Measurements from ENCODE around the gene GRIFIN. TPM values are rescaled to one million over a fixed set of nuclear protein-coding genes. Genes with fewer than 3 reads are reported as not detected.
"Not testable (repeated sequence)": the region's sequence is repeated elsewhere in the genome, so short reads cannot be mapped to it uniquely, and the experiment has no call there.

The GRIFIN gene
- total RNA-seq, 1 donor from 2014 or later = not detected

GRCh38 chr7:2468227-2468626 lies 8.0 kb downstream of the GRIFIN start:
- Mint-ChIP-seq H3K27ac (no peak overlapping the region), H3K27me3 (ENCODE audit: low read depth) (peaks cover 14% of the 10 kb centered on the region), H3K4me3 (ENCODE audit: low read depth) (no peak overlapping the region), H3K4me1 (ENCODE audit: low read depth) (no peaks in the 10 kb centered on the region), H3K9me3 (no peaks in the 10 kb centered on the region), H3K36me3 (ENCODE audit: low read depth) (no peaks in the 10 kb centered on the region)
- intact Hi-C loops (cut with micrococcal nuclease) = no loop called here
- no peak for DNase-seq (ENCODE audit: low spot score)

GRCh38 chr7:2466675-2467074 lies 9.5 kb downstream of the GRIFIN start:
- H3K27me3 Mint-ChIP-seq (ENCODE audit: low read depth) = peaks cover 14% of the 10 kb centered on the region
- intact Hi-C loops (cut with micrococcal nuclease) = no loop called here
- no peaks in the 10 kb centered on the region for H3K4me1 Mint-ChIP-seq (ENCODE audit: low read depth)
- no peak for DNase-seq (ENCODE audit: low spot score)
- no peak overlapping the region for H3K27ac Mint-ChIP-seq
- H3K4me3 Mint-ChIP-seq (ENCODE audit: low read depth) = no peak overlapping the region
- H3K9me3 Mint-ChIP-seq = no peaks in the 10 kb centered on the region
- H3K36me3 Mint-ChIP-seq (ENCODE audit: low read depth) = no peaks in the 10 kb centered on the region

DNA sequence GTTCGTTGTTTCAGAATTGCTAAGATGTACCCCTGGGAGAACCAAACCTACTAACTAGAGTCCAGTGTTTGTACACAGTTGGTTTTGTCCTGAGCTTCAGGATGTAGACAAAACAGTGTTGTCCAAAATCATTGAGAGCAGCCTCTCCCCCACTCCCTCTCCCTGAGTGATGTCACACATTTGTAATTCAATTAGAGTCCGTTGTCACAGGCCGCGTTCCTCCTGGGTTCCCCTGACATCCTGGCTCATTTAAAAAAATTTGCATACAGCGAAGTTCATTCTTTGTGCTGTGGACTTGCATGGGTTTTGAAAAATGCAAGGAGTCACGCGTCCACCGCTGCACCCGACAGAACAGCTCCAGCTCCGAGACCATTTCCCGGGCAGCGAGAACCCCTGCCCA lies 10.3 kb downstream of the GRIFIN start:
- H3K9me3 Mint-ChIP-seq = no peaks in the 10 kb centered on the region
- no peak overlapping the region for H3K27ac Mint-ChIP-seq
- peaks cover 14% of the 10 kb centered on the region for H3K27me3 Mint-ChIP-seq (ENCODE audit: low read depth)
- DNase-seq (ENCODE audit: low spot score) = no peak
- intact Hi-C loops (cut with micrococcal nuclease) = no loop called here
- H3K4me3 Mint-ChIP-seq (ENCODE audit: low read depth) = no peak overlapping the region
- no peaks in the 10 kb centered on the region for H3K36me3 Mint-ChIP-seq (ENCODE audit: low read depth)
- H3K4me1 Mint-ChIP-seq (ENCODE audit: low read depth) = no peaks in the 10 kb centered on the region

DNA sequence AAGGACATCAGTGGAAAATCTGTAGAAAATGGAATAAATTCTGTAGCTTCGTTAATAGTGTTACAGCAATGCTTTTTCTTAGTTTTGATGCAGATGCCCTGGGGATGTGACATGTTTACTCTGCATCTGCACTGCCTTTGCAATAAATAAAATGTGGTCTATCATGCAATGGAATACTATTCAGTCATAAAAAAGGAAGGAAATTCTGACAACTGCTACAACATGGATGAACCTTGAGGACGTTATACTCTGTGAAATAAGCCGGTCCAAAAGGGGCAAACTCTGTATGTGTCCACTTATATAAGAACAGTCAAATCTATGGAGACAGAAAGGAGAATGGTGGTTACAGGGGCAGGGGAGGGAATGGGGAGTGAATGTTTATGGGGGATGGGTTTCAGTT lies 13.5 kb downstream of the GRIFIN start:
- peaks cover 6% of the 10 kb centered on the region for H3K4me1 Mint-ChIP-seq (ENCODE audit: low read depth)
- H3K4me3 Mint-ChIP-seq (ENCODE audit: low read depth) = no peak overlapping the region
- no peaks in the 10 kb centered on the region for H3K9me3 Mint-ChIP-seq
- H3K27me3 Mint-ChIP-seq (ENCODE audit: low read depth) = peaks cover 3% of the 10 kb centered on the region
- H3K36me3 Mint-ChIP-seq (ENCODE audit: low read depth) = no peaks in the 10 kb centered on the region
- DNase-seq (ENCODE audit: low spot score) = no peak
- intact Hi-C loops (cut with micrococcal nuclease) = no loop called here
- no peak overlapping the region for H3K27ac Mint-ChIP-seq

DNA sequence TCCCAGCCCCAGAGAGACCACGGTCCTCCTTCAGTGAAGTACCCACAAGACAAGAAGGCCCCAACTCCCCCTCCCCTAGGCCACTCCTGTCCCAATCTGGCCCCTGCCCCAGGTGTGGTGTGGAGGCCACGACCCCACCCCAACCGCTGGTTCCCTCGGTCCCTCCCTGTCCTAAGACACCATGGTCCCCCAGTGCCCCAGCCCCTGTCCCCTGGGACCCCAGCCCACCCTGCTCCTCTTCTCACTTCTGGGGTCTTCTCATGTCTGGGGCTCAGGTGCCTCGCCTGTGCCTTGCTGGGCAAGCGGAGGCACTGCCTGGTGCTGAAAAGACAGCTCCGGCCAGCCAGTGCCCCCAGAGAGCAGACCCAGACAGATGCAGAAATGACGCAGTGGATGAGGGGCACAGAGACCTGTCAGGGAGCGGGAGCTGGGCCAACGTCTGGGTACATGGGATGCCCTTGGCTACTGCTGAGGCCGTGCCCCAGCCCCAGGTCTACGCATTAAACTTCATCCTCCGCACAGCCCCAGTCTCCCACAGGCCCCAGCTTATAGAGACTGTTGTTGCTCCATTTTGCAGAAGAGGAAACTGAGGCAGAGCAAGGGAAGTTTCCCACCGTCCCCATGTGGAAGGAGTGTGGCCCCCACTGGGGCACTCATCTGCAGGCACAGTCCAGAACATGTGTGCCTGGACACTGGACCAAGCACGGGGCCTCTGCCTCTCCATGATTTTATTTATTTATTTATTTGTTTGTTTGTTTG lies 14.8 kb downstream of the GRIFIN start:
- Mint-ChIP-seq H3K9me3 (no peaks in the 10 kb centered on the region), H3K27ac (no peak overlapping the region), H3K27me3 (ENCODE audit: low read depth) (peaks cover 4% of the 10 kb centered on the region), H3K4me3 (ENCODE audit: low read depth) (no peak overlapping the region), H3K4me1 (ENCODE audit: low read depth) (peaks cover 9% of the 10 kb centered on the region), H3K36me3 (ENCODE audit: low read depth) (no peaks in the 10 kb centered on the region)
- no peak for DNase-seq (ENCODE audit: low spot score)
- intact Hi-C loops (cut with micrococcal nuclease) = no loop called here

DNA sequence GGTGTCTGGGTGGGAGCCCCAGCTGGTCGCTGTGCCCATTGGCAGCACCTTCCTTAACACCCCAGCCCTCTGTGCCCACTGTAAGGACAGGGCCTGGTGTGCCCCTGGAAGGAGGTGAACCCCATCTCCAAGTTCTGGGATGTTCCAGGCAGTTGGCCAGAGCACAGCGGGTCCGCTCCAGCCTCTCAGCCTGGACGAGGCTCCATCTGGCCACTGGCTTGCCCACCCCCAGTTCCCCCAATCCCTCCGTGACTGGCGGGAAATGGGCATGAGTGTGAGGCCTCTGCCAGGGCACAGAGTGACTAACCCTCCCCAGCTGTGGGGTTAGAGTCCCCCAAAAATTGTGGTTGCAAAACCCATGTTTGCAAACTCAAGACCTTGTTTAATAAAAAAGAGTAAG lies 15.6 kb downstream of the GRIFIN start:
- Mint-ChIP-seq H3K27me3 (ENCODE audit: low read depth) (peaks cover 8% of the 10 kb centered on the region), H3K36me3 (ENCODE audit: low read depth) (no peaks in the 10 kb centered on the region), H3K4me3 (ENCODE audit: low read depth) (no peak overlapping the region), H3K9me3 (no peaks in the 10 kb centered on the region), H3K4me1 (ENCODE audit: low read depth) (peaks cover 9% of the 10 kb centered on the region), H3K27ac (no peak overlapping the region)
- DNase-seq (ENCODE audit: low spot score) = no peak
- intact Hi-C loops (cut with micrococcal nuclease) = no loop called here

DNA sequence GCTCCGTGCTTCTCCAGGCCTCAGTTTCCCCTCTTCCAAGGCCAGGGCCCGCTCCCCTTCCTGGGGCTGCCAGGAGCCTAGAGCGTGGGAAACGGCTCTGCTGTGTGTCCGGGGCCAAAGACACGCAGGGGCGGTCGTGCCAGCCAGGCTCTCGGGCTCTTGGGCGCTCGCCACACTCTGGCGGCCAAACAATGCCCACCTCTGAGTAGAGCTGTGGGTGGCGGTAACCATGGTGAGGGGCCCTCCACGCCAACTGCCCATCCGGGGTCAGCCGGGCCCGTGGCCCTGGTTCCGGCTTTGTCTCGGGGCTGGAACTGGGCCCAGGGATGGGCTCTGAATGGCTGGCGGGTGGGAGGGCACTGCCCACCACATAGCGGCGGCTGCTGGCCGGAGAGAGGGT lies 16.0 kb downstream of the GRIFIN start:
- intact Hi-C loops (cut with micrococcal nuclease) = no loop called here
- H3K4me1 Mint-ChIP-seq (ENCODE audit: low read depth) = peaks cover 9% of the 10 kb centered on the region
- no peaks in the 10 kb centered on the region for H3K9me3 Mint-ChIP-seq
- no peak overlapping the region for H3K27ac Mint-ChIP-seq
- no peak for DNase-seq (ENCODE audit: low spot score)
- no peaks in the 10 kb centered on the region for H3K36me3 Mint-ChIP-seq (ENCODE audit: low read depth)
- no peak overlapping the region for H3K4me3 Mint-ChIP-seq (ENCODE audit: low read depth)
- H3K27me3 Mint-ChIP-seq (ENCODE audit: low read depth) = peaks cover 8% of the 10 kb centered on the region

GRCh38 chr7:2459674-2460073 lies 16.5 kb downstream of the GRIFIN start:
- no peak for DNase-seq (ENCODE audit: low spot score)
- peaks cover 9% of the 10 kb centered on the region for H3K4me1 Mint-ChIP-seq (ENCODE audit: low read depth)
- H3K27ac Mint-ChIP-seq = no peak overlapping the region
- no peaks in the 10 kb centered on the region for H3K36me3 Mint-ChIP-seq (ENCODE audit: low read depth)
- intact Hi-C loops (cut with micrococcal nuclease) = loop anchor here (10.0 kb wide), 1 partner anchor 225 kb away; the partner anchor contains the start of gene AMZ1
- H3K9me3 Mint-ChIP-seq = no peaks in the 10 kb centered on the region
- peaks cover 8% of the 10 kb centered on the region for H3K27me3 Mint-ChIP-seq (ENCODE audit: low read depth)
- no peak overlapping the region for H3K4me3 Mint-ChIP-seq (ENCODE audit: low read depth)

DNA sequence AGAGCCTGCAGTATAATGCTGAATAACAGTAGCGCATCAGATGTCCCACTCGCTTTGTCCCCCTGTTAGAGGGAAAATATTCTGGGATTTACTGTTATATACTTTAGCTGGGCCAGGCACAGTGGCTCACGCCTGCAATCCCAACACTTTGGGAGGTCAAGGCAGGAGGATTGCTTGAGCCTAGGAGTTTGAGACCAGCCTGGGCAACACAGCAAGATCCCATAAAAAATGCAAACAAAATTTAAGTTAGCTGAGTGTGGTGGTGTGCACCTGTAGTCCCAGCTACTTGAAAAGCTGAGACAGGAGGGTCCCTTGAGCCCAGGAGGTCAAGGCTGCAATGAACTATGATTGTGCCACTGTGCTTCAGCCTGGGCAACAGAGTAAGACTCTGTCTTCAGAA lies 22.3 kb downstream of the GRIFIN start:
- not testable (repeated sequence) for H3K4me3 Mint-ChIP-seq (ENCODE audit: low read depth); DNase-seq (ENCODE audit: low spot score); H3K9me3 Mint-ChIP-seq; H3K27ac Mint-ChIP-seq; H3K36me3 Mint-ChIP-seq (ENCODE audit: low read depth)
- H3K4me1 Mint-ChIP-seq (ENCODE audit: low read depth) = peaks cover 12% of the 10 kb centered on the region
- peaks cover 11% of the 10 kb centered on the region for H3K27me3 Mint-ChIP-seq (ENCODE audit: low read depth)
- intact Hi-C loops (cut with micrococcal nuclease) = loop anchor here (5.0 to 10.0 kb wide), 2 partner anchors 47 to 231 kb away; partner anchors contain the start of gene AMZ1

DNA sequence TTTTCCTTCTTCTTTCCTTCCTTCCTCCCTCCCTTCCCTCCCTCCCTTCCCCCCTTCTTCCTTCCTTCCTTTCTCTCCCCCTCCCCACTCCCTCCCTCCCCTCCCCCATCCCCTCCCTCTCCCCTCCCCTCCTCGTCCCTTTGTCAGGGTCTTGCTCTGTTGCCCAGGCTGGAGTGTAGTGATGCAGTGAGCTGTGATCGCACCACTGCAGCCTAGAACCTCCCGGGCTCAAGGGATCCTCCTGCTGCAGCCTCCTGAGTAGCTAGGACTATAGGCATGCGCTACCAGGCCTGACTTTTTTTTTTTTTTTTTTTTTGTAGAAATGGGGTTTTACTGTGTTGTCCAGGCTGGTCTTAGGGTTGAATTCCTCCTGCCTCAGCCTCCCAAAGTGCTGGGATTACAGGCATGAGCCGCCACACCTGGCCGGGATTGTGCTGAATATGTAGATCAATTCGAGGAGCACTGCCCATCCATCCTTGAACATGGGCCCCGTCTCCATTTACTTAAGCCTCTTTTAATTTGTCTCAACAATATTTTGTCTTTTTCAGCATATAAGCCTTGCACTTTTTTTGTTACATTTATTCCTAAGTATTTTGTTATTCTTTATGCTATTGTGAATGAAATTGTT lies 23.4 kb downstream of the GRIFIN start:
- Mint-ChIP-seq H3K36me3 (ENCODE audit: low read depth) (no peaks in the 10 kb centered on the region), H3K27me3 (ENCODE audit: low read depth) (peaks cover 11% of the 10 kb centered on the region), H3K9me3 (no peaks in the 10 kb centered on the region), H3K27ac (no peak overlapping the region), H3K4me3 (ENCODE audit: low read depth) (no peak overlapping the region), H3K4me1 (ENCODE audit: low read depth) (peaks cover 7% of the 10 kb centered on the region)
- DNase-seq (ENCODE audit: low spot score) = no peak
- intact Hi-C loops (cut with micrococcal nuclease) = loop anchor here (5.0 to 10.0 kb wide), 2 partner anchors 45 to 232 kb away; partner anchors contain the start of gene AMZ1

DNA sequence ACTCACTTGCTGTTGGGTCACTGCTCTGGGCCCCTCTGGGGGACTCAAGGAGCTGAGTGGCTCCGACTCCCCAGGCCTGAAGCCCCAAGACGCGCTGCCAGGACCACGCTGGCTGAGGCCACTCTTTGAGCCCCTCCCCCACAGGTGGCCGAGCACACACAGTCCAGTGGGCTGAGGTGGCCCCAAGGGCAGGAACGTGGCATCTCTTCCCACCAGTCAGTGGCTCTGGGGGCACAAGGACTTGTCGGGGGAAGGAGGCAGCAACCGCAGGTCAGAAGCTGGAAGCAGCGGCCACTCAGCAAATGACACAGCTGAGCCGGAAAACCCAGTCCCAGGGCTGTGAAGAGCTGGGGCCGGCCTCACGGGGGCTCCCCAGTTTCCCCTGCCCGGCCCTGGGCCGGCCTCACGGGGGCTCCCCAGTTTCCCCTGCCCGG lies 24.1 kb downstream of the GRIFIN start:
- Mint-ChIP-seq H3K4me3 (ENCODE audit: low read depth) (peak overlapping the region; percentile 33), H3K36me3 (ENCODE audit: low read depth) (no peaks in the 10 kb centered on the region), H3K9me3 (no peaks in the 10 kb centered on the region), H3K27me3 (ENCODE audit: low read depth) (peaks cover 11% of the 10 kb centered on the region), H3K4me1 (ENCODE audit: low read depth) (peaks cover 5% of the 10 kb centered on the region), H3K27ac (no peak overlapping the region)
- intact Hi-C loops (cut with micrococcal nuclease) = loop anchor here (5.0 to 10.0 kb wide), 2 partner anchors 45 to 233 kb away; partner anchors contain the start of gene AMZ1
- DNase-seq (ENCODE audit: low spot score) = no peak

- Mint-ChIP-seq H3K36me3 (ENCODE audit: low read depth) (no peaks in the 10 kb centered on the region), H3K27ac (no peak overlapping the region), H3K9me3 (no peaks in the 10 kb centered on the region), H3K4me1 (ENCODE audit: low read depth) (peaks cover 3% of the 10 kb centered on the region), H3K27me3 (ENCODE audit: low read depth) (peaks cover 10% of the 10 kb centered on the region), H3K4me3 (ENCODE audit: low read depth) (peak overlapping the region; percentile 33)
- DNase-seq (ENCODE audit: low spot score) = peak; percentile 60
- intact Hi-C loops (cut with micrococcal nuclease) = loop anchor here (1.0 to 10.0 kb wide), 3 partner anchors 18 to 233 kb away; partner anchors contain the start of gene AMZ1
These were observed 24.8 kb downstream of the GRIFIN start for GRCh38 chr7:2451171-2452073.

Data from activated T-helper 2 cell treated with anti-CD3 and anti-CD28 coated beads, Interferon-gamma antibody, Interleukin-2, Interleukin-4, amounts not matched to agents 10 μg/mL and 5 μg/mL and 100 μg/mL, durations not matched to agents 14 hours and 24 hours and 36 hours (primary cell).